Nephron (organoid): ENCODE results near the gene LPP.

Experiments
- H3K27ac Mint-ChIP-seq, 3 experiments: 2 replicates each; pipeline ENCODE4 v1.8.0; 2020; ENCODE audit warnings: mixed read lengths in 3 of 3, mild to moderate bottlenecking in 2 of 3, moderate library complexity in 1 of 3
- H3K27me3 Mint-ChIP-seq: 2 replicates; pipeline ENCODE4 v1.8.0; 2021; ENCODE audit warnings: low read depth, mild to moderate bottlenecking, moderate library complexity, mixed read lengths
- H3K36me3 Mint-ChIP-seq: 2 replicates; pipeline ENCODE4 v1.8.0; 2020; ENCODE audit warnings: low read depth, mixed read lengths
- H3K4me1 Mint-ChIP-seq: 2 replicates; pipeline ENCODE4 v1.8.0; 2020; ENCODE audit warnings: mixed read lengths
- H3K4me3 Mint-ChIP-seq, 3 experiments: 2 replicates each; pipeline ENCODE4 v1.8.0; 2020; ENCODE audit warnings: mild to moderate bottlenecking in 3 of 3, mixed read lengths in 3 of 3, moderate library complexity in 2 of 3
- H3K9me3 Mint-ChIP-seq: 2 replicates; pipeline ENCODE4 v1.8.0; 2020; ENCODE audit warnings: mixed read lengths
- TF ChIP-seq, protein P1 (sequence below), 3 experiments: fragments of 200-600 bp; sonication (generic); IDR thresholded peaks; one replicate each; pipeline ENCODE4 v1.5.0; 2021; ENCODE audit warnings: antibody characterized with exemption in 3 of 3; ENCODE audit not compliant: unreplicated experiment in 3 of 3

The LPP gene

DNA sequence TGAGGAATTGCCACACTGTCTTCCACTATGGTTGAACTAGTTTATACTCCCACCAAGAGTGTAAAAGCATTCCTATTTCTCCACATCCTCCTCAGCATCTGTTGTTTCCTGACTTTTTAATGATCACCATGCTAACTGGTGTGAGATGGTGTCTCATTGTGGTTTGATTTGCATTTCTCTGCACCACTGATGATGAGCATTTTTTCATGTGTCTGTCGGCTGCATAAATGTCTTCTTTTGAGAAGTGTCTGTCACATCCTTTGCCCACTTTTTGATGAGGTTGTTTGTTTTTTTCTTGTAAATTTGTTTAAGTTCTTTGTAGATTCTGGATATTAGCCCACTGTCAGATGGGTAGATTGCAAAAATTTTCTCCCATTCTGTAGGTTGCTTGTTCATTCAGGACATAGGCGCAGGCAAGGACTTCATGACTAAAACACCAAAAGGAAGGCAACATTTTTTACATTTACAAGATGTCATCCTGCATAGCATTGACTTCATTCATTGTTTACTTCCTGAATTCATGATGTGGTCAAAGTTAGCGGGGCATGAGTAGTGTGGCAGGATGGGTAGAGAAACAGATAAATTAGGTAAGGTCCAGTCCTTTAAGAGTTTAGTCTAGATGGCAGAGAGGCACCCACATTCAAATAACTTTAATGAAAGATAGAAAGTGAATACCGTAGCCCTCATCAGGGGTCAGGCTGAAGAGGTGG lies 45.1 kb upstream of the LPP start:
- Mint-ChIP-seq H3K9me3 (no peaks in the 10 kb centered on the region), H3K36me3 (no peaks in the 10 kb centered on the region), H3K4me1 (no peaks in the 10 kb centered on the region), H3K27me3 (peaks cover 25% of the 10 kb centered on the region), H3K27ac (no peak overlapping the region), H3K4me3 (no peak overlapping the region)
- TF ChIP-seq, protein P1, sequence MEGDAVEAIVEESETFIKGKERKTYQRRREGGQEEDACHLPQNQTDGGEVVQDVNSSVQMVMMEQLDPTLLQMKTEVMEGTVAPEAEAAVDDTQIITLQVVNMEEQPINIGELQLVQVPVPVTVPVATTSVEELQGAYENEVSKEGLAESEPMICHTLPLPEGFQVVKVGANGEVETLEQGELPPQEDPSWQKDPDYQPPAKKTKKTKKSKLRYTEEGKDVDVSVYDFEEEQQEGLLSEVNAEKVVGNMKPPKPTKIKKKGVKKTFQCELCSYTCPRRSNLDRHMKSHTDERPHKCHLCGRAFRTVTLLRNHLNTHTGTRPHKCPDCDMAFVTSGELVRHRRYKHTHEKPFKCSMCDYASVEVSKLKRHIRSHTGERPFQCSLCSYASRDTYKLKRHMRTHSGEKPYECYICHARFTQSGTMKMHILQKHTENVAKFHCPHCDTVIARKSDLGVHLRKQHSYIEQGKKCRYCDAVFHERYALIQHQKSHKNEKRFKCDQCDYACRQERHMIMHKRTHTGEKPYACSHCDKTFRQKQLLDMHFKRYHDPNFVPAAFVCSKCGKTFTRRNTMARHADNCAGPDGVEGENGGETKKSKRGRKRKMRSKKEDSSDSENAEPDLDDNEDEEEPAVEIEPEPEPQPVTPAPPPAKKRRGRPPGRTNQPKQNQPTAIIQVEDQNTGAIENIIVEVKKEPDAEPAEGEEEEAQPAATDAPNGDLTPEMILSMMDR (IDR thresholded peaks at IDR 0.05; ENCODE audit: unreplicated experiment in 3 of 3): no peak

DNA sequence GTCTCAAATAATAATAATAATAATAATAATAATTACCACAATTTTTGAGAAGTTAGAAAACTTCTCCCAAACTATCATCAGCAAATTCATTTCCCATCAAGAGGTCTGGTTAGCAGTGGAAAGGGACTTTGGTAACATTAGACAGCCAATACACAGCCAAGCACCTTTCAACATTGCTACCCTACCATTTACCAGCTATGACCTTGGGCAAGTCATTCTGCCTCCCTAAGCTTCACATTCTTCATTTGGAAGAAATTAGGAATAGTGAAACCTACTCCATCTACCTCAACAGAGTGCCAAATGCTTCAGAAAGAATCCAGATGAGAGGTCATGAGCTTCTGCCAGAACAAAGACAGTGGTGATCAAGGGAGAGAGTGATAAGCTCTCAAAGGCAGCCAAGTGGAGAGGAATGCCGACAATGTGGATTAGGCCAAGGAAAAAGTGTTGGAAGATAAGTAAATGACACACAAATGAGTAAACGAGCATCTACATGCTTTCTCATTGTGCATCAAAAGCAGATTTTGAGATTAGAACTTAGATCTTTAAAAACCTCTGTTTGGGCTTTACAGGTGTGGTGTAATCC lies 42.9 kb upstream of the LPP start:
- Mint-ChIP-seq H3K27ac (no peak overlapping the region), H3K4me1 (no peaks in the 10 kb centered on the region), H3K27me3 (peaks cover 22% of the 10 kb centered on the region), H3K9me3 (no peaks in the 10 kb centered on the region), H3K36me3 (no peaks in the 10 kb centered on the region), H3K4me3 (no peak overlapping the region)
- TF ChIP-seq, protein P1 (IDR thresholded peaks at IDR 0.05; ENCODE audit: unreplicated experiment in 3 of 3): no peak

DNA sequence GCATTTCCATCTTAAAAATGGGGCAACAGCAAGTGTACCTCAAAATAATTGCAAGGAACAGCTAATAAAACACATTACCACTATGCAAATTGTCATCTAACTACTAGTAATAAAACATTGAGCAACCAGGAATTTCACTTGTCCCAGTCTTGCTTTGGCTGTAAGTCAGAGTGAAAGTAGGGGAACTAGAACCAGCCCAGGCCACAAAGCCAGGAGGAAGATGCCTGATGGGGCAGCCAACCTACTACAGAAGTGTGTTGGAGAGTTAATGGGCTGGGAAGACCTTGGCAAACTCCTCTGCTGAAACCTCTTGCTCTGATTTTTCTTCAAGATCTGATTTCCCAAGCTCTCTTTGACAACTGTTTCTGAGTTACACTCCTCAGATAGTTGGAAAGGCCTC lies 40.2 kb upstream of the LPP start:
- TF ChIP-seq, protein P1 (IDR thresholded peaks at IDR 0.05; ENCODE audit: unreplicated experiment in 3 of 3): no peak
- no peaks in the 10 kb centered on the region for H3K9me3 Mint-ChIP-seq
- H3K36me3 Mint-ChIP-seq: no peaks in the 10 kb centered on the region
- H3K4me3 Mint-ChIP-seq: no peak overlapping the region
- peaks cover 16% of the 10 kb centered on the region for H3K27me3 Mint-ChIP-seq
- no peak overlapping the region for H3K27ac Mint-ChIP-seq
- H3K4me1 Mint-ChIP-seq: no peaks in the 10 kb centered on the region

DNA sequence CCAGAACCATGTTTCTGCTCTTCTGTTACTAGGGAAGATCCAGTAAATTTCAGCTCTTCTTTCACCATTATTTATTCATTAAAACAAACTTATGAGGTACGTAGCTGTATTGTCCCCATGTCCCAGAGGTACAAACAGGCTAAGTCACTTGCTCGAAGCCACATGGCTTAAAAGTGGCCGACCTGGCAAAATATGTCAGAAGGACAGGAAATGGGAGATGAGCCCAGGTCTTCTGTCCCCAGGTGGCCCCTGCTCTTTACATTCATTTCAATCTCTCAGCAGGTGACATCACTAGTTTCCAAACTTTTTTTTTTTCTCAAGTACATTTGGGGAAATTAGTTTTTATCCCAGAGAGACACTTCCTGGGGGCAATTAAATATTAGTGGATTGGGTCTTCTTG lies 34.1 kb upstream of the LPP start:
- TF ChIP-seq, protein P1 (IDR thresholded peaks at IDR 0.05; ENCODE audit: unreplicated experiment in 3 of 3): no peak
- Mint-ChIP-seq H3K4me1 (peaks cover 10% of the 10 kb centered on the region), H3K36me3 (no peaks in the 10 kb centered on the region), H3K27ac (no peak overlapping the region), H3K27me3 (peaks cover 22% of the 10 kb centered on the region), H3K4me3 (no peak overlapping the region), H3K9me3 (no peaks in the 10 kb centered on the region)

DNA sequence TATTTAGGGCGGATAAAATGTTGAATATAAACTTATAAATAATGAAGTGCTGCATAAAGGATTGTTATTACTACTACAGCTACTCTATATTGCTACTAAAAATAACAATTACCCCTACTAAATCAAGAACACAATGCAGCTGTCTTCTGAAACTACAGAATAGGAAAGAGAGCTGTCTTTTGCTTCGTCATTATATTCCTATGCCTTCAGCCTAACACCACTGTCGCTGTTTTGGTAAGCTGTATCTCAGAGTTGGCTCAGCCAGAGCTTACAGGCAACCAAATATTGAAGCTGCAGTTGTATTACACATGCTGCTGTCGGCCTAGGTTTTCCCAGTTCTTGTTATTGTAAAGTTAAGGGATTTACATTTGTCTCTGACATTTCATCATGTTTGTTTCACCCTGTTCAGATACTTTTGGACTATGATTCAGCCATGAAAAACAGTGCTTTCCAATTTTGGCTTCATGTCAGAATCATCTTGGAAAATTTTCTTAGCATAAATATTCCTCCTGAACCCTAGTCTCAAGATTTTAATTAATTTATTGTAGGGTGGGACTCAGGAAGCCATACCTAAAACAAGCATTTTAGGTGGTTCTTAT lies 31.3 kb upstream of the LPP start:
- peaks cover 10% of the 10 kb centered on the region for H3K4me1 Mint-ChIP-seq
- no peak overlapping the region for H3K27ac Mint-ChIP-seq
- TF ChIP-seq, protein P1 (IDR thresholded peaks at IDR 0.05; ENCODE audit: unreplicated experiment in 3 of 3): no peak
- peaks cover 27% of the 10 kb centered on the region for H3K27me3 Mint-ChIP-seq
- no peaks in the 10 kb centered on the region for H3K36me3 Mint-ChIP-seq
- no peaks in the 10 kb centered on the region for H3K9me3 Mint-ChIP-seq
- no peak overlapping the region for H3K4me3 Mint-ChIP-seq
